GM12864 (cell line): Measurements from ENCODE around the gene MAPKAP1.

Experiments
- DNase-seq: peaks from one replicate; pipeline ENCODE4 v3.0.0-alpha.2; 2011; ENCODE audit warnings: low read depth
- H3K4me3 ChIP-seq: 2 replicates; pipeline ENCODE4 v1.5.1; 2011; ENCODE audit warnings: mild to moderate bottlenecking, low read depth, low read length, control low read depth
- TF ChIP-seq, protein P1 (sequence below): IDR thresholded peaks from 2 replicates; pipeline ENCODE4 v1.5.1; 2011; ENCODE audit warnings: low read depth, mild to moderate bottlenecking, moderate library complexity, low read length, control low read depth, inconsistent platforms; ENCODE audit errors: missing control alignments

MAPKAP1 gene

DNA sequence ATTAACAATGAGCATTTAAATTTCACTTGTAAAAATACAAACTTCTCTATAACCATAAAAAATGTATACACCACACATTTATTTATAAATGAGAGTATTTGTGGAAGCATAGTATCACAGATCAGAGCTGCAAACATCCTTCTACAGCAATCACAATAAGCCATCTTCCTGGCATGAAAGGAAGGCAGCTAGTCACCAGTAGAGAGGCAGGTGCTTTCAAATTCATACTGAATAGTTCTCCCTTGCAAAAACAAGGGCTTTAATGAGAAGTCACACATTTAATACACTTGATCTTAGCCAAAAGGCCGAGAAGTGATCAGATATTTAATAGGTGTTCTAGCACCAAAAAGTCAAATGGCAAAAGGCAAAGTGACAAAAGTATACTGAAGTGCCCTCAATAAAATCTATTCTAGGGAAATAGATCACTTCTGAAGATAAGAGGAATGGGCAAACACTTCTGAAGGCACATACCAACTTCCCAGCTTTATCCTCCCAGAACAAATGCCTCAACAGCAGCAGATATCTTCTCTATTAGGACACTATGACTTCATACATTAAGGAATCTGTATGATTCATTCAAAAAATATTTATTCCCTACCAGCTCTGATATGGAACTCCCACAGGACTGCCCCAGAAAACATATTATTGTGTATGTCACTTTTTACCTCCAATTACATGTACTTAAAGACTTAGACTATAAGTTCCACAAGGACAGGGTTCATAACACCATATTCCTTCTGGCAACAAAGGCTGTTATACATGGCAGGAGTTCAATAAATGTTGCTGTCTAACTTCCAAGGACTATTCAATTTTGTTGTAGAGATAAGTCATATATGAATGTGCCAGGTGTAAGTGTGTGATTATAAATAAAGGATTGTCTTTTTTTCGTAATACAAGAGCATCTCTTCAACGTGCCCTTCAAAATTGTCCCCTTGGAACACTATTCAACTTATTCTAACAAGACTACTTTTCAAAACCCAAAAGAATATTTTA is 31.7 kb downstream of the MAPKAP1 start:
- TF ChIP-seq, protein P1, sequence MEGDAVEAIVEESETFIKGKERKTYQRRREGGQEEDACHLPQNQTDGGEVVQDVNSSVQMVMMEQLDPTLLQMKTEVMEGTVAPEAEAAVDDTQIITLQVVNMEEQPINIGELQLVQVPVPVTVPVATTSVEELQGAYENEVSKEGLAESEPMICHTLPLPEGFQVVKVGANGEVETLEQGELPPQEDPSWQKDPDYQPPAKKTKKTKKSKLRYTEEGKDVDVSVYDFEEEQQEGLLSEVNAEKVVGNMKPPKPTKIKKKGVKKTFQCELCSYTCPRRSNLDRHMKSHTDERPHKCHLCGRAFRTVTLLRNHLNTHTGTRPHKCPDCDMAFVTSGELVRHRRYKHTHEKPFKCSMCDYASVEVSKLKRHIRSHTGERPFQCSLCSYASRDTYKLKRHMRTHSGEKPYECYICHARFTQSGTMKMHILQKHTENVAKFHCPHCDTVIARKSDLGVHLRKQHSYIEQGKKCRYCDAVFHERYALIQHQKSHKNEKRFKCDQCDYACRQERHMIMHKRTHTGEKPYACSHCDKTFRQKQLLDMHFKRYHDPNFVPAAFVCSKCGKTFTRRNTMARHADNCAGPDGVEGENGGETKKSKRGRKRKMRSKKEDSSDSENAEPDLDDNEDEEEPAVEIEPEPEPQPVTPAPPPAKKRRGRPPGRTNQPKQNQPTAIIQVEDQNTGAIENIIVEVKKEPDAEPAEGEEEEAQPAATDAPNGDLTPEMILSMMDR: no peak
- no peak for DNase-seq
- H3K4me3 ChIP-seq: no peak overlapping the region

DNA sequence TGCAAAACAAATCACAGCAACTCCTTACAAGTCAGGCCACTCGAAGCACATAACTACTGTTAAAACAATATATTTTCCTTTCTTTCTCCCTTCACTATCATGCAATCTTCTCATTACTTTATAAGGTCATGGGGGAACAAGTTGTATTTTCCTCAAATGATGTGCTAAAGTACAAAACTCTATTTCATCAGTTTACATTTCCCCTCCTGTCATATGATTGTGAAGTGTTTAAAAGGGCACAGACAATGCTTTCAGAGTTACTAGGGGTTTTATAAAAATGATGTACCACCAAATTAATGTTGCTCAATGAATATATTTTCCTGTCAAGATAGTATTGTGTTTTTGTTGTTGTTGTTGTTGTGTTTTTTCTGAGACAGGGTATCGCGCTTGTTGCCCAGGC is 34.1 kb downstream of the MAPKAP1 start:
- no peak overlapping the region for H3K4me3 ChIP-seq
- no peak for DNase-seq
- TF ChIP-seq, protein P1: no peak

DNA sequence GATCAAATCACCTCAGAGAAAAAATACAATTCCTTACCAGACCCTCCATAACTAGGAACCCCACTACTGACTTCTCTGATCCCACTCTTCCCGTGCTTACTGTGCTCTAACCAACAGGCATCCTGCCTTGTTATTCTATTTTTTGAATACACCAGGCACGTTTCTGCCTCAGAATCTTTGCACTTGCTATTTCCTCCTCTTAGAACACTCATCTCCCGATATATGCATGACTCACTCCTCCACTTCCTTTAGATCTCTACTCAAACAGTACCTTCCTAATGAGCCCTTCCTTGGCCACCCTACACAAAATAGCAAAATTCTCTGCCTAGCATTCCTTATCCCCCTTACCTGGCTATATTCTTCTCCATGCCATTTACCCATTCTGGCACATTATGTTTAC is 43.9 kb downstream of the MAPKAP1 start:
- DNase-seq: no peak

DNA sequence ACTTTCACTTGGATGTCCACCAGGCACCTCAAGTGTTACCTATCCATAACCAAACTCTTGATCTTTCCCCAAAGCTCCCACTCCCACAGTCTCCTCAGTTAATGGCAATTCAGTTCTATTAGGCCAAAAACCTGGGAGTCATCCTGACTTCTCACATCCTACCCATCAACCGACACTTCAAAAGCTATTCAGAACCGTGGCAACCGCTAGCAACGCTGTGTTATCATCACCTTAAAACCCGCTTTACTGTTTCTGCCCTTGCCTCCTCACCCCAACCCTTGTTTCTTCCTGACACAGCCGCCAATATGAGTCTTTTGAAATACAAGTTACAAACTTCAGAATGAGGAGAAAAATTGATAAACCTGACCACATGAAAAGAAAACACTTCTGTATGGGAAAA is 46.5 kb downstream of the MAPKAP1 start:
- TF ChIP-seq, protein P1: no peak
- H3K4me3 ChIP-seq: no peak overlapping the region
- DNase-seq: no peak

More for the DNA sequence above, 43.9 kb downstream of the MAPKAP1 start:
- TF ChIP-seq, protein P1: no peak
- no peak overlapping the region for H3K4me3 ChIP-seq

DNA sequence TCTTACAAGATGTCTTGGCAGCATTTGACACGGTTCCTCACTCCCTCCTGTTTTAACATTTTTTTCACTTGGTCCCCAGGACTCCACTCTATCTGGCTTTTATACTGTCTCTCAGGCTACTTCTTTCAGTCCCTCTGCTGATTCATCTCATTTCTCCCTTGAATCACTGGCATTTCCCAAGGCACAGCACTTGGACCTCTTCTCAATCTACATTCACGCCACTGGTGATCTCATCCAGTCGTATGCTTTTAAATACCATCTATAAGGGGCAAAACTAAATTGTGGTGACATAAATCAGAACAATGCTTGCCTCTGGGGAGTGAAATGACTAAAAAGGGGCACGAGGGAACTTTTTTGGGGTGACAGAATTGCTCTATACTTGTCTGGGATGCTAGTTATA is 47.1 kb downstream of the MAPKAP1 start:
- DNase-seq: no peak
- TF ChIP-seq, protein P1: no peak
- no peak overlapping the region for H3K4me3 ChIP-seq

DNA sequence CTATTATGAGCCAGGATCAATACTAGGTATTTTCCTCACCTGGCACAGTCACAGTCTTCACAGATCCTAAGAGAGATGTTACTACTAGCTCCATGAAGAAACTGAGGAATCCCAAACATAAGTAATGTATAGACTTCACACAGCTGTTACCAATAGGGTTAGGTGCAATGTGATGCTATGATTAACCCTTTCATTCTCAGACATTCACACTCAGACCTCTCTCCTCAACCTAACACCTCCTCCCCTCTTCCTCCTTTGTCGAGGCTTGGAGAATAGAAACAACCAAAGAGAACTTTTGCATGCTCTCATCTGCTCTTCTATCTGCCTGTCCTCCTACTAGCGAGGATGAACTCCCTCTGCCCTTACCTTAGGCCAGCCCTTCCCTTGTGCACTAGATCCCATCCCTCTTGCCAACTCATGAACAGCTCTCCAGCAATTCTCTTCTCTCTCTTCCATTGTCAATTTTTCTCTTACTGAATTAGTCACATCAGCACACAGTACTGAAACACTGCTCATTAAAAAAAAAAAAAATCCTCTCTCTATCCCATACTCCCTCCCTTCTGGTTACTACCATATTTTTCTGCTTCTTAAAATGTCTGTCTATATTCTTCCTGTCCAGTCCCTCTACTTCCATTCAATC is 47.7 kb downstream of the MAPKAP1 start:
- TF ChIP-seq, protein P1: no peak
- no peak for DNase-seq
- H3K4me3 ChIP-seq: no peak overlapping the region

- TF ChIP-seq, protein P1: no peak
- no peak for DNase-seq
- no peak overlapping the region for H3K4me3 ChIP-seq
These were observed 50.4 kb downstream of the MAPKAP1 start for GRCh38 chr9:125656560-125656959.
